HepG2 (cell line): ENCODE data around the gene PIEZO1. TPM values are rescaled to one million over a fixed set of nuclear protein-coding genes. Genes with fewer than 3 reads are reported as not detected.

Source experiments
- ATAC-seq: fragments of 200-7000 bp; cut with Tn5 transposase; 3 replicates; pipeline ENCODE4 v1.9.1; 2020; ENCODE audit warnings: mild to moderate bottlenecking, moderate library complexity
- BruUV-seq: library from RNA; stranded (reverse); fragments of 400-500 nt; replicated peaks from 2 replicates; lab custom pipeline; 2021; lab: Mats Ljungman, UMichigan
- CTCF ChIA-PET: fragments of 300-600 bp; formaldehyde crosslinking; extraction: SDS; loops from one replicate; lab custom pipeline; 2021; ENCODE audit warnings: low total read pairs, inconsistent platforms, low intra/inter-chr PET ratio; lab: Yijun Ruan, JAX
- POLR2A ChIA-PET: fragments of 350-600 bp; sonication (Branson Sonifier 250); formaldehyde crosslinking; loops from one replicate; lab custom pipeline; 2020; ENCODE audit warnings: antibody characterized with exemption, inconsistent platforms; lab: Yijun Ruan, JAX
- DNase-seq: peaks from one replicate; pipeline ENCODE4 v3.0.0-alpha.2; 2015; ENCODE audit warnings: low spot score
- FAIRE-seq: peaks from 3 replicates; lab custom pipeline; 2011; peaks lifted over from hg19 to GRCh38; lab: Jason Lieb, UNC
- H2AFZ ChIP-seq: one replicate; pipeline ENCODE4 v1.6.1; 2011; ENCODE audit warnings: low read length, inconsistent platforms
- H3K27ac ChIP-seq: fragments of 300-600 bp; 3 replicates; pipeline ENCODE4 v1.8.0; 2011; ENCODE audit warnings: mixed run types, mild to moderate bottlenecking, mixed read lengths, low read length, inconsistent platforms; ENCODE audit not compliant: insufficient read depth; ENCODE audit errors: extremely low read length
- H3K27me3 ChIP-seq, 2 experiments: fragments of 200-600 bp in 1 of 2; 2 replicates in 1 of 2; 3 replicates in 1 of 2; pipeline versions ENCODE4 v1.6.0 to v1.8.0; 2011; ENCODE audit warnings: low read length in 2 of 2, mild to moderate bottlenecking in 2 of 2, moderate library complexity in 2 of 2, inconsistent platforms in 1 of 2; ENCODE audit not compliant: insufficient read depth in 2 of 2, control insufficient read depth in 1 of 2
- H3K36me3 ChIP-seq, 2 experiments: fragments of 200-600 bp in 1 of 2; replicated peaks in 1 of 2; 2 replicates in 1 of 2; 3 replicates in 1 of 2; pipeline versions ENCODE4 v1.5.1 to v1.8.0; 2011; ENCODE audit warnings: low read length in 2 of 2, inconsistent platforms in 1 of 2; ENCODE audit not compliant: insufficient read depth in 2 of 2, control insufficient read depth in 1 of 2
- H3K4me1 ChIP-seq: 2 replicates; pipeline ENCODE4 v1.5.1; 2012; ENCODE audit warnings: low read length, inconsistent platforms; ENCODE audit not compliant: insufficient read depth
- H3K4me2 ChIP-seq: 2 replicates; pipeline ENCODE4 v1.6.0; 2011; ENCODE audit warnings: low read depth, low read length, inconsistent platforms
- H3K4me3 ChIP-seq, 3 experiments: fragments of 200-600 bp in 1 of 3; sonication (generic), shearing (Covaris generic) in 1 of 3; replicated peaks in 1 of 3; 2 replicates each; pipeline ENCODE4 v1.5.1; 2011 to 2016; ENCODE audit warnings: low read length in 3 of 3, inconsistent platforms in 2 of 3, low read depth in 2 of 3, mild to moderate bottlenecking in 2 of 3, control low read depth in 1 of 3, mixed read lengths in 1 of 3; ENCODE audit not compliant: insufficient read depth in 1 of 3
- H3K79me2 ChIP-seq: one replicate; pipeline ENCODE4 v1.6.1; 2011; ENCODE audit warnings: low read length, inconsistent platforms; ENCODE audit not compliant: insufficient read depth
- H3K9ac ChIP-seq: 2 replicates; pipeline ENCODE4 v1.6.0; 2011; ENCODE audit warnings: mild to moderate bottlenecking, low read depth, low read length, inconsistent platforms; ENCODE audit not compliant: insufficient read depth
- H3K9me3 ChIP-seq: 2 replicates; pipeline ENCODE4 v1.5.1; 2012; ENCODE audit warnings: mild to moderate bottlenecking, low read length
- H4K20me1 ChIP-seq: 2 replicates; pipeline ENCODE4 v1.6.0; 2011; ENCODE audit warnings: inconsistent platforms, mild to moderate bottlenecking, low read length, moderate library complexity; ENCODE audit not compliant: insufficient read depth
- ELF1 ChIP-seq: sonication (generic); formaldehyde crosslinking; IDR thresholded peaks from 2 replicates; pipeline ENCODE4 v1.4.0; 2020; ENCODE audit warnings: missing genetic modification reagents
- GABPA ChIP-seq, 2 experiments: IDR thresholded peaks; 2 replicates each; pipeline ENCODE4 v1.6.1; 2011 to 2016; ENCODE audit warnings: low read depth in 2 of 2, low read length in 1 of 2, missing biosample characterization in 1 of 2, missing genetic modification characterization in 1 of 2
- HNRNPL ChIP-seq: fragments of 200-400 bp; formaldehyde crosslinking; IDR thresholded peaks from 2 replicates; pipeline ENCODE4 v1.6.1; 2017; ENCODE audit warnings: mild to moderate bottlenecking, low read depth, low read length
- KLF11 ChIP-seq: IDR thresholded peaks from 2 replicates; pipeline ENCODE4 v1.6.1; 2016; ENCODE audit warnings: missing compliant biosample characterization
- SALL1 ChIP-seq: sonication (generic); formaldehyde crosslinking; IDR thresholded peaks from 2 replicates; pipeline ENCODE4 v1.8.0; 2022; ENCODE audit warnings: mild to moderate bottlenecking, missing genetic modification reagents
- TAF1 ChIP-seq: sonication (generic); formaldehyde crosslinking; IDR thresholded peaks from 2 replicates; pipeline ENCODE4 v1.4.0; 2020; ENCODE audit warnings: missing genetic modification reagents
- ZBTB7B ChIP-seq: sonication (generic); formaldehyde crosslinking; IDR thresholded peaks from 2 replicates; pipeline ENCODE4 v1.4.0; 2020; ENCODE audit warnings: missing genetic modification reagents
- ZKSCAN8 ChIP-seq: IDR thresholded peaks from 2 replicates; pipeline ENCODE4 v1.6.1; 2016; ENCODE audit warnings: borderline replicate concordance, missing genetic modification reagents, missing compliant biosample characterization
- ZMYM4 ChIP-seq: sonication (generic); formaldehyde crosslinking; IDR thresholded peaks from 2 replicates; pipeline ENCODE4 v1.8.1; 2023; ENCODE audit warnings: mild to moderate bottlenecking, missing genetic modification reagents
- ZNF282 ChIP-seq: fragments of 450-650 bp; IDR thresholded peaks from 2 replicates; pipeline ENCODE4 v1.6.1; 2018; ENCODE audit not compliant: partially characterized antibody
- ZNF547 ChIP-seq: sonication (generic); formaldehyde crosslinking; IDR thresholded peaks from 2 replicates; pipeline ENCODE4 v1.5.1; 2020; ENCODE audit warnings: mild to moderate bottlenecking, missing genetic modification reagents
- ZNF569 ChIP-seq: sonication (generic); formaldehyde crosslinking; IDR thresholded peaks from 2 replicates; pipeline ENCODE4 v1.5.0; 2020; ENCODE audit warnings: mild to moderate bottlenecking, missing genetic modification reagents, moderate library complexity, borderline replicate concordance
- WGBS: methylation state at CpG from one replicate; pipeline ENCODE4 v1.1.6; 2017; ENCODE audit warnings: low lambda C conversion rate; 5-methylcytosine and 5-hydroxymethylcytosine counted together
- in situ Hi-C: cut with HindIII; loops from 2 replicates; pipeline ENCODE4 v1.10.0; 2017; ENCODE audit warnings: low pct_unique_long_range_greater_than_20kb; ENCODE audit not compliant: extremely low pct_ligation_motif_present
- intact Hi-C: fragments of 100-400 bp; cut with micrococcal nuclease; formaldehyde crosslinking; loops from one replicate; pipeline ENCODE4 v1.10.0; 2022; ENCODE audit not compliant: unreplicated experiment
- polyA plus RNA-seq, 8 experiments: library from polyadenylated mRNA; depleted of rRNA in 3 of 8; stranded (reverse) in 7 of 8; unstranded in 1 of 8; fragments of >200 nt; fragmentation: Illumina TruSeq in 4 of 8; extraction: Trizol in 4 of 8; gene quantifications; 2 replicates each; pipeline versions ENCODE4 v1.2.1 to v1.2.3, GENCODE V29; 2011 to 2016; ENCODE audit warnings: low read depth in 4 of 8, missing spikeins in 1 of 8, mixed read lengths in 1 of 8; ENCODE audit not compliant: insufficient read depth in 1 of 8
- total RNA-seq, 5 experiments: library from RNA; depleted of rRNA; stranded (reverse); fragments of >200 nt; fragmentation: Illumina TruSeq; extraction: Trizol; gene quantifications; 2 replicates each; pipeline ENCODE4 v1.2.3, GENCODE V29; 2016; ENCODE audit warnings: low read depth in 1 of 5
- TF ChIP-seq, protein P1 (sequence below): sonication (generic); formaldehyde crosslinking; IDR thresholded peaks from 2 replicates; pipeline ENCODE4 v1.4.0; 2020; ENCODE audit warnings: missing genetic modification reagents
- TF ChIP-seq, protein P2 (sequence below): sonication (generic); formaldehyde crosslinking; IDR thresholded peaks from 2 replicates; pipeline ENCODE4 v1.5.0; 2020; ENCODE audit warnings: missing genetic modification reagents
- TF ChIP-seq, protein P3 (sequence below): sonication (generic); formaldehyde crosslinking; IDR thresholded peaks from 2 replicates; pipeline ENCODE4 v1.5.0; 2020; ENCODE audit warnings: mild to moderate bottlenecking, missing genetic modification reagents
- TF ChIP-seq, protein P4 (sequence below): sonication (generic); formaldehyde crosslinking; IDR thresholded peaks from 2 replicates; pipeline ENCODE4 v1.4.0; 2020; ENCODE audit warnings: missing genetic modification reagents

PIEZO1 gene
- total and polyA plus RNA-seq, 2 of the 13 experiments (the other 11 are each of a cell fraction or from before 2014, with no cell fraction given) = 67.9 to 85.0 TPM

DNA sequence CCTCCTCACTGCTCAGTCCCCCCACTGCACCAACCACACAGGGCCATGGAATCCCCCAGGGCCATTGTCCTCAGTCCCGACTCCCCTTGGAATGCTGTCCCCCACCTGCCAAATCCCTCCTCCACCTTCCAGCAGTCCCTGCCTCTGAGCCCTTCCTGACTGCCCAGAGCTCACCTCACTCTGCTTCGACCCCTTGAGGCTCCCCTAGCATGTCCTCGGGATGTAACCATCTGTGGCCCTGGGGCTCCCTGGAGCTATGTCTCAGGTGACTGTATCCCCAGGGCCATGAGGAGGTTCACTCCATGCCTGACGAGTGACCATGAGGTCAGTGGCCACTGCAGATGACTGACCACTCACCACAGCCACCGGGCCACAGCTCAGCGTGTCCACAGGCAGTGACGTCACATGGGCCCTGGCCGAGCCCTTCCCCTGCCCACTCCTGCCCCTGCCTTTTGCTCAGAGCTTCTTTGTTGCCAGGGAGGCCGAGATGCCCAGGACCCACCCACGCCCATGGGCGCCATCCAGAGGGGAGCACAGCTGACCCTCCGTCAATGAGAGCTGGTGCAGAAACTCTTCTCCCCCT lies 7.7 kb upstream of the PIEZO1 start (continued):
- TF ChIP-seq, protein P1, sequence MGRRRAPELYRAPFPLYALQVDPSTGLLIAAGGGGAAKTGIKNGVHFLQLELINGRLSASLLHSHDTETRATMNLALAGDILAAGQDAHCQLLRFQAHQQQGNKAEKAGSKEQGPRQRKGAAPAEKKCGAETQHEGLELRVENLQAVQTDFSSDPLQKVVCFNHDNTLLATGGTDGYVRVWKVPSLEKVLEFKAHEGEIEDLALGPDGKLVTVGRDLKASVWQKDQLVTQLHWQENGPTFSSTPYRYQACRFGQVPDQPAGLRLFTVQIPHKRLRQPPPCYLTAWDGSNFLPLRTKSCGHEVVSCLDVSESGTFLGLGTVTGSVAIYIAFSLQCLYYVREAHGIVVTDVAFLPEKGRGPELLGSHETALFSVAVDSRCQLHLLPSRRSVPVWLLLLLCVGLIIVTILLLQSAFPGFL = no peak
- TF ChIP-seq, protein P2, sequence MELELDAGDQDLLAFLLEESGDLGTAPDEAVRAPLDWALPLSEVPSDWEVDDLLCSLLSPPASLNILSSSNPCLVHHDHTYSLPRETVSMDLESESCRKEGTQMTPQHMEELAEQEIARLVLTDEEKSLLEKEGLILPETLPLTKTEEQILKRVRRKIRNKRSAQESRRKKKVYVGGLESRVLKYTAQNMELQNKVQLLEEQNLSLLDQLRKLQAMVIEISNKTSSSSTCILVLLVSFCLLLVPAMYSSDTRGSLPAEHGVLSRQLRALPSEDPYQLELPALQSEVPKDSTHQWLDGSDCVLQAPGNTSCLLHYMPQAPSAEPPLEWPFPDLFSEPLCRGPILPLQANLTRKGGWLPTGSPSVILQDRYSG = no peak
- TF ChIP-seq TAF1 (no peak), ZNF282 (no peak)

DNA sequence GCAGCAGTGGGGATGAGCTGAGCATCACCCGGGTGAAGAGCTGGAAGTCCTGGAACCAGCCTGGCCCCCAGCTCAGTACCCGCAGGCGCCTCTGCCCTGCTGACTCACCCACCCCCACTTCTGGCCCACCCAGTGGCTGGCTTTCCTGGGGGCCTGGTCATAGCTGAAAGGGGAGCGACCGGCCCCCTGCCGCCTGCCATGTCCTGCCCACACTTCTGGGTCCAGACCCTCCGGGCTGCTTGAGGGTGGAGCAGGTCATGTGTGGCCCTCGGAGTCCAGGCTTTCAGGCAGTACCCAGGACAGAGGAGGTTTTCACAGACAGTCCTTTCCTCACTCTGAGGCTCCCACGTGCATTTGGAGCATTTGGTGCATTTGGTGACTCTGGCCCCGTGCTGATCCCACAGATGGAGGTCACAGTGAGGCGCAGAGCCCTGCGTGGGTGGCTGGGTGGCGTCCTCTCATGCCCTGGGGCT lies 7.1 kb upstream of the PIEZO1 start:
- no peak for DNase-seq
- Histone ChIP-seq H2AFZ (no peak overlapping the region), H3K4me3 (peak overlapping the region in 1 of 3 experiments; percentile 52; a peak in 1 of 6 replicates), H3K9me3 (no peaks in the 10 kb centered on the region), H3K4me2 (peak overlapping the region; percentile 62; the same call in 1 of the 2 replicates), H3K36me3 (no peaks in the 10 kb centered on the region), H3K27me3 (peaks cover 1 to 5% of the 10 kb centered on the region in 2 experiments; a peak in 3 of 5 replicates), H4K20me1 (no peaks in the 10 kb centered on the region), H3K27ac (no peak overlapping the region), H3K79me2 (no peaks in the 10 kb centered on the region), H3K9ac (no peak overlapping the region), H3K4me1 (peaks cover 86% of the 10 kb centered on the region)
- intact Hi-C loops (no loop called here), in situ Hi-C loops (no loop called here)
- CTCF ChIA-PET = no interaction called here
- FAIRE-seq = no peak
- ATAC-seq = peak; percentile 27
- POLR2A ChIA-PET = interaction anchor here (0.7 to 1.6 kb wide), 4 partner anchors 11 to 55 kb away, joined by 3 to 5 read pairs (median 3); partner anchors contain the start of gene CDT1
- no TSS peak for BruUV-seq
- WGBS = 25% methylated on average over 9 of the region's 13 CpGs
- TF ChIP-seq ZKSCAN8 (CRISPR knock-in tag) = no peak
- no peak for TF ChIP-seq KLF11 (CRISPR knock-in tag)
- no peak for TF ChIP-seq ELF1 (CRISPR knock-in tag)
- TF ChIP-seq, protein P3, sequence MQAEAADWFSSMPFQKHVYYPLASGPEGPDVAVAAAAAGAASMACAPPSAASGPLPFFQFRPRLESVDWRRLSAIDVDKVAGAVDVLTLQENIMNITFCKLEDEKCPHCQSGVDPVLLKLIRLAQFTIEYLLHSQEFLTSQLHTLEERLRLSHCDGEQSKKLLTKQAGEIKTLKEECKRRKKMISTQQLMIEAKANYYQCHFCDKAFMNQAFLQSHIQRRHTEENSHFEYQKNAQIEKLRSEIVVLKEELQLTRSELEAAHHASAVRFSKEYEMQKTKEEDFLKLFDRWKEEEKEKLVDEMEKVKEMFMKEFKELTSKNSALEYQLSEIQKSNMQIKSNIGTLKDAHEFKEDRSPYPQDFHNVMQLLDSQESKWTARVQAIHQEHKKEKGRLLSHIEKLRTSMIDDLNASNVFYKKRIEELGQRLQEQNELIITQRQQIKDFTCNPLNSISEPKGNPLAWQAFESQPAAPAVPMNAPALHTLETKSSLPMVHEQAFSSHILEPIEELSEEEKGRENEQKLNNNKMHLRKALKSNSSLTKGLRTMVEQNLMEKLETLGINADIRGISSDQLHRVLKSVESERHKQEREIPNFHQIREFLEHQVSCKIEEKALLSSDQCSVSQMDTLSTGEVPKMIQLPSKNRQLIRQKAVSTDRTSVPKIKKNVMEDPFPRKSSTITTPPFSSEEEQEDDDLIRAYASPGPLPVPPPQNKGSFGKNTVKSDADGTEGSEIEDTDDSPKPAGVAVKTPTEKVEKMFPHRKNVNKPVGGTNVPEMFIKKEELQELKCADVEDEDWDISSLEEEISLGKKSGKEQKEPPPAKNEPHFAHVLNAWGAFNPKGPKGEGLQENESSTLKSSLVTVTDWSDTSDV (CRISPR knock-in tag) = 0 out of 2 replicates have a peak, but pooled peaks have one; percentile 15
- TF ChIP-seq HNRNPL = 0 out of 2 replicates have a peak, but pooled peaks have one; percentile 33
- TF ChIP-seq ZBTB7B (CRISPR knock-in tag) = peak; percentile 15; the same call in 1 of the 2 replicates
- no peak for TF ChIP-seq ZNF569 (CRISPR knock-in tag)
- TF ChIP-seq ZMYM4 (CRISPR knock-in tag) = no peak
- no peak for TF ChIP-seq GABPA (IDR thresholded peaks at IDR 0.05; ENCODE audit: low read depth, low read length)
- TF ChIP-seq GABPA (CRISPR knock-in tag; IDR thresholded peaks at IDR 0.05; ENCODE audit: low read depth) = no peak
- TF ChIP-seq, protein P4, sequence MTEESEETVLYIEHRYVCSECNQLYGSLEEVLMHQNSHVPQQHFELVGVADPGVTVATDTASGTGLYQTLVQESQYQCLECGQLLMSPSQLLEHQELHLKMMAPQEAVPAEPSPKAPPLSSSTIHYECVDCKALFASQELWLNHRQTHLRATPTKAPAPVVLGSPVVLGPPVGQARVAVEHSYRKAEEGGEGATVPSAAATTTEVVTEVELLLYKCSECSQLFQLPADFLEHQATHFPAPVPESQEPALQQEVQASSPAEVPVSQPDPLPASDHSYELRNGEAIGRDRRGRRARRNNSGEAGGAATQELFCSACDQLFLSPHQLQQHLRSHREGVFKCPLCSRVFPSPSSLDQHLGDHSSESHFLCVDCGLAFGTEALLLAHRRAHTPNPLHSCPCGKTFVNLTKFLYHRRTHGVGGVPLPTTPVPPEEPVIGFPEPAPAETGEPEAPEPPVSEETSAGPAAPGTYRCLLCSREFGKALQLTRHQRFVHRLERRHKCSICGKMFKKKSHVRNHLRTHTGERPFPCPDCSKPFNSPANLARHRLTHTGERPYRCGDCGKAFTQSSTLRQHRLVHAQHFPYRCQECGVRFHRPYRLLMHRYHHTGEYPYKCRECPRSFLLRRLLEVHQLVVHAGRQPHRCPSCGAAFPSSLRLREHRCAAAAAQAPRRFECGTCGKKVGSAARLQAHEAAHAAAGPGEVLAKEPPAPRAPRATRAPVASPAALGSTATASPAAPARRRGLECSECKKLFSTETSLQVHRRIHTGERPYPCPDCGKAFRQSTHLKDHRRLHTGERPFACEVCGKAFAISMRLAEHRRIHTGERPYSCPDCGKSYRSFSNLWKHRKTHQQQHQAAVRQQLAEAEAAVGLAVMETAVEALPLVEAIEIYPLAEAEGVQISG (CRISPR knock-in tag) = no peak
- no peak for TF ChIP-seq ZNF547 (CRISPR knock-in tag)
- no peak for TF ChIP-seq SALL1 (CRISPR knock-in tag)
